ENCODE data around the gene FTCD. TPM values are rescaled to one million over a fixed set of nuclear protein-coding genes. Genes with fewer than 3 reads are reported as not detected.

The FTCD gene
- total RNA-seq, 2 experiments from 2014 or later = 0.52 to 0.85 TPM

GRCh38 chr21:46160657-46160906 lies 5.2 kb upstream of the FTCD start:
- ATAC-seq = no peak
- Mint-ChIP-seq H3K4me1 (ENCODE audit: low read depth) (no peaks in the 10 kb centered on the region), H3K4me3 (no peak overlapping the region), H3K9me3 (no peaks in the 10 kb centered on the region), H3K36me3 (ENCODE audit: low read depth) (peaks cover 3% of the 10 kb centered on the region), H3K27me3 (no peaks in the 10 kb centered on the region), H3K27ac (no peak overlapping the region)
- ChIA-PET CTCF (no interaction called here), POLR2A (interaction anchor here (0.7 kb wide), 1 partner anchor 36 kb away, joined by 3 read pairs; no protein-coding TSS in a partner anchor)
- no peak for TF ChIP-seq CTCF (IDR thresholded peaks at IDR 0.05)
- intact Hi-C loops (cut with micrococcal nuclease) = no loop called here
- DNase-seq = no peak

- Mint-ChIP-seq H3K4me3 (no peak overlapping the region), H3K9me3 (no peaks in the 10 kb centered on the region), H3K27me3 (no peaks in the 10 kb centered on the region), H3K4me1 (ENCODE audit: low read depth) (no peaks in the 10 kb centered on the region), H3K36me3 (ENCODE audit: low read depth) (peaks cover 3% of the 10 kb centered on the region), H3K27ac (no peak overlapping the region)
- DNase-seq (no peak), ATAC-seq (peak; percentile 17)
- ChIA-PET CTCF (no interaction called here), POLR2A (interaction anchor here (0.7 kb wide), 1 partner anchor 36 kb away, joined by 3 read pairs; no protein-coding TSS in a partner anchor)
- intact Hi-C loops (cut with micrococcal nuclease) = no loop called here
- TF ChIP-seq CTCF (IDR thresholded peaks at IDR 0.05) = no peak
Observed at GRCh38 chr21:46159841-46160656, 4.7 kb upstream of the FTCD start.

GRCh38 chr21:46159390-46159789 lies 4.0 kb upstream of the FTCD start:
- CTCF ChIA-PET = interaction anchor here (1.1 kb wide), 1 partner anchor 16 kb away, joined by 3 read pairs; no protein-coding TSS in a partner anchor
- ATAC-seq = no peak
- Mint-ChIP-seq H3K9me3 (no peaks in the 10 kb centered on the region), H3K36me3 (ENCODE audit: low read depth) (peaks cover 3% of the 10 kb centered on the region), H3K27ac (no peak overlapping the region), H3K4me3 (no peak overlapping the region), H3K27me3 (no peaks in the 10 kb centered on the region), H3K4me1 (ENCODE audit: low read depth) (no peaks in the 10 kb centered on the region)
- no peak for TF ChIP-seq CTCF (IDR thresholded peaks at IDR 0.05)
- intact Hi-C loops (cut with micrococcal nuclease) = no loop called here
- POLR2A ChIA-PET = no interaction called here
- DNase-seq = no peak

- no peak overlapping the region for H3K27ac Mint-ChIP-seq
- no peak for DNase-seq
- no peak overlapping the region for H3K4me3 Mint-ChIP-seq
- H3K27me3 Mint-ChIP-seq = no peaks in the 10 kb centered on the region
- intact Hi-C loops (cut with micrococcal nuclease) = no loop called here
- H3K9me3 Mint-ChIP-seq = no peaks in the 10 kb centered on the region
- peaks cover 3% of the 10 kb centered on the region for H3K36me3 Mint-ChIP-seq (ENCODE audit: low read depth)
- ATAC-seq = no peak
- ChIA-PET CTCF (interaction anchor here (1.1 kb wide), 1 partner anchor 16 kb away, joined by 3 read pairs; no protein-coding TSS in a partner anchor), POLR2A (no interaction called here)
- TF ChIP-seq CTCF (IDR thresholded peaks at IDR 0.05) = no peak
- no peaks in the 10 kb centered on the region for H3K4me1 Mint-ChIP-seq (ENCODE audit: low read depth)
Observed at GRCh38 chr21:46158666-46159300, 3.4 kb upstream of the FTCD start.

GRCh38 chr21:46157987-46158451 lies 2.6 kb upstream of the FTCD start:
- Mint-ChIP-seq H3K36me3 (ENCODE audit: low read depth) (peaks cover 3% of the 10 kb centered on the region), H3K27ac (no peak overlapping the region), H3K4me3 (no peak overlapping the region), H3K27me3 (no peaks in the 10 kb centered on the region), H3K9me3 (no peaks in the 10 kb centered on the region), H3K4me1 (ENCODE audit: low read depth) (no peaks in the 10 kb centered on the region)
- ChIA-PET POLR2A (no interaction called here), CTCF (interaction anchor here (1.1 kb wide), 1 partner anchor 15 kb away, joined by 3 read pairs; no protein-coding TSS in a partner anchor)
- no peak for ATAC-seq
- intact Hi-C loops (cut with micrococcal nuclease) = no loop called here
- no peak for TF ChIP-seq CTCF (IDR thresholded peaks at IDR 0.05)
- no peak for DNase-seq

Data from activated CD8-positive, alpha-beta T cell treated with anti-CD3 and anti-CD28 coated beads for 36 hours (primary cell).